Posterior cingulate gyrus (tissue), 11 donors: ENCODE results near the gene GCNT4.
A peak's percentile ranks its signal among the peaks of the same experiment; 100 is the strongest.

Experiments
- DNase-seq, 10 donors: peaks; one replicate each; pipeline versions ENCODE4 v3.0.0 to v3.0.0-alpha.2; 2020 to 2021; ENCODE audit warnings: mixed read lengths in 3 of 10
- intact Hi-C: fragments of 100-400 bp; cut with DNase I; formaldehyde crosslinking; loops from one replicate; pipeline ENCODE4 v1.15.1; 2023

Gene GCNT4

GRCh38 chr5:75053054-75053303 is 621 bp upstream of the GCNT4 start:
- intact Hi-C loops: no loop called here
- no peak for DNase-seq

GRCh38 chr5:75051217-75051751 is 1.1 kb downstream of the GCNT4 start:
- DNase-seq: no peak
- intact Hi-C loops: no loop called here

- DNase-seq: no peak
- intact Hi-C loops: no loop called here
Measured at GRCh38 chr5:75050415-75050814, 1.9 kb downstream of the GCNT4 start.

- peak in 2 of 10 donors; percentile 35 to 38 for DNase-seq
- intact Hi-C loops: no loop called here
Measured at GRCh38 chr5:75049456-75050351, 2.7 kb downstream of the GCNT4 start.

GRCh38 chr5:75048457-75048953 is 3.9 kb downstream of the GCNT4 start:
- no peak for DNase-seq

GRCh38 chr5:75047356-75047755 is 5.0 kb downstream of the GCNT4 start:
- no peak for DNase-seq
- intact Hi-C loops: no loop called here

More at GRCh38 chr5:75048457-75048953, 3.9 kb downstream of the GCNT4 start:
- intact Hi-C loops: no loop called here

GRCh38 chr5:75046366-75047142 is 5.8 kb downstream of the GCNT4 start:
- intact Hi-C loops: no loop called here
- no peak for DNase-seq

- intact Hi-C loops: no loop called here
- no peak for DNase-seq
Measured at GRCh38 chr5:75045071-75045470, 7.3 kb downstream of the GCNT4 start.

GRCh38 chr5:75044406-75044805 is 8.0 kb downstream of the GCNT4 start:
- peak in 5 of 10 donors; percentile 26 to 88 (median 56) for DNase-seq
- intact Hi-C loops: no loop called here

- DNase-seq: peak in 2 of 10 donors; percentile 23 to 77
- intact Hi-C loops: no loop called here
Measured at GRCh38 chr5:75043633-75044264, 8.6 kb downstream of the GCNT4 start.

- intact Hi-C loops: no loop called here
- no peak for DNase-seq
Measured at GRCh38 chr5:75042522-75042921, 9.8 kb downstream of the GCNT4 start.

GRCh38 chr5:75040973-75041372 is 11.4 kb downstream of the GCNT4 start:
- DNase-seq: no peak
- intact Hi-C loops: no loop called here

GRCh38 chr5:75037106-75037505 is 15.3 kb downstream of the GCNT4 start:
- DNase-seq: peak in 5 of 10 donors; percentile 42 to 92 (median 58)
- intact Hi-C loops: no loop called here

GRCh38 chr5:75034137-75034739 is 18.1 kb downstream of the GCNT4 start:
- DNase-seq: no peak
- intact Hi-C loops: no loop called here

GRCh38 chr5:75031366-75031765 is 21.0 kb downstream of the GCNT4 start:
- no peak for DNase-seq
- intact Hi-C loops: no loop called here

- no peak for DNase-seq
Measured at GRCh38 chr5:75028090-75028489, 24.3 kb downstream of the GCNT4 start.

GRCh38 chr5:75023368-75024159 is 28.8 kb downstream of the GCNT4 start:
- no peak for DNase-seq
- intact Hi-C loops: no loop called here

More at GRCh38 chr5:75028090-75028489, 24.3 kb downstream of the GCNT4 start:
- intact Hi-C loops: no loop called here

- intact Hi-C loops: no loop called here
Measured at GRCh38 chr5:75021800-75022199, 30.6 kb downstream of the GCNT4 start.

GRCh38 chr5:75021219-75021618 is 31.1 kb downstream of the GCNT4 start:
- intact Hi-C loops: no loop called here
- DNase-seq: peak in 1 of 10 donors; percentile 14

More at GRCh38 chr5:75021800-75022199, 30.6 kb downstream of the GCNT4 start:
- no peak for DNase-seq
